ENCODE data around the gene RSPH9. TPM values are rescaled to one million over a fixed set of nuclear protein-coding genes. Genes with fewer than 3 reads are reported as not detected.

The RSPH9 gene
- polyA plus RNA-seq, 1 experiment, result 0.37 TPM

- no peak for TF ChIP-seq CTCF (IDR thresholded peaks at IDR 0.05; ENCODE audit: low read depth, low read length)
- Histone ChIP-seq H3K4me3 (ENCODE audit: low read depth, low read length) (no peak overlapping the region), H3K27me3 (ENCODE audit: control insufficient read depth, insufficient read depth, low read length) (no peaks in the 10 kb centered on the region), H3K27ac (ENCODE audit: low read depth, low read length) (no peak overlapping the region), H3K9me3 (ENCODE audit: control insufficient read depth, insufficient read depth, low read length) (no peaks in the 10 kb centered on the region)
- DNase-seq (ENCODE audit: low read depth, low spot score), result no peak
- ChIA-PET POLR2A (interaction anchor here (0.7 kb wide), 2 partner anchors 88 to 151 kb away, joined by 3 read pairs; no protein-coding TSS in a partner anchor), CTCF (interaction anchor here (2.5 kb wide), 1 partner anchor 8 kb away, joined by 11 read pairs; no protein-coding TSS in a partner anchor)
Observed at GRCh38 chr6:43616725-43617472, 27.9 kb upstream of the RSPH9 start.

- TF ChIP-seq CTCF (IDR thresholded peaks at IDR 0.05; ENCODE audit: low read depth, low read length), result no peak
- POLR2A ChIA-PET, result no interaction called here
- CTCF ChIA-PET, result no interaction called here
- no peaks in the 10 kb centered on the region for H3K9me3 ChIP-seq (ENCODE audit: control insufficient read depth, insufficient read depth, low read length)
- DNase-seq (ENCODE audit: low read depth, low spot score), result no peak
- H3K27ac ChIP-seq (ENCODE audit: low read depth, low read length), result no peak overlapping the region
- no peaks in the 10 kb centered on the region for H3K27me3 ChIP-seq (ENCODE audit: control insufficient read depth, insufficient read depth, low read length)
- H3K4me3 ChIP-seq (ENCODE audit: low read depth, low read length), result no peak overlapping the region
Observed at GRCh38 chr6:43621078-43621835, 23.6 kb upstream of the RSPH9 start.

- no peak for DNase-seq (ENCODE audit: low read depth, low spot score)
- TF ChIP-seq CTCF (IDR thresholded peaks at IDR 0.05; ENCODE audit: low read depth, low read length), result no peak
- ChIA-PET CTCF (no interaction called here), POLR2A (no interaction called here)
- Histone ChIP-seq H3K9me3 (ENCODE audit: control insufficient read depth, insufficient read depth, low read length) (no peaks in the 10 kb centered on the region), H3K27me3 (ENCODE audit: control insufficient read depth, insufficient read depth, low read length) (no peaks in the 10 kb centered on the region), H3K27ac (ENCODE audit: low read depth, low read length) (no peak overlapping the region), H3K4me3 (ENCODE audit: low read depth, low read length) (no peak overlapping the region)
Observed at GRCh38 chr6:43621836-43622180, 23.0 kb upstream of the RSPH9 start.

GRCh38 chr6:43622541-43622940, 22.3 kb upstream of the RSPH9 start:
- CTCF ChIA-PET, result interaction anchor here (1.3 kb wide), 1 partner anchor 14 kb away, joined by 4 read pairs; no protein-coding TSS in a partner anchor
- H3K27me3 ChIP-seq (ENCODE audit: control insufficient read depth, insufficient read depth, low read length), result no peaks in the 10 kb centered on the region
- no peak overlapping the region for H3K4me3 ChIP-seq (ENCODE audit: low read depth, low read length)
- POLR2A ChIA-PET, result no interaction called here
- no peak overlapping the region for H3K27ac ChIP-seq (ENCODE audit: low read depth, low read length)
- no peak for TF ChIP-seq CTCF (IDR thresholded peaks at IDR 0.05; ENCODE audit: low read depth, low read length)
- no peaks in the 10 kb centered on the region for H3K9me3 ChIP-seq (ENCODE audit: control insufficient read depth, insufficient read depth, low read length)
- DNase-seq (ENCODE audit: low read depth, low spot score), result no peak

Measured in AG04450 (cell line).